Measurements from ENCODE around the gene TNNT2.

- TF ChIP-seq CTCF (IDR thresholded peaks at IDR 0.05), result no peak
- no peak for TF ChIP-seq EZH2 (IDR thresholded peaks at IDR 0.05)
- no peak for TF ChIP-seq EZH2phosphoT487 (IDR thresholded peaks at IDR 0.05)
Observed at GRCh38 chr1:201396861-201397464, 19.5 kb upstream of the TNNT2 start.

Data from neural progenitor cell (in vitro differentiated cells).